ENCODE measurements around the gene AGO3.
A peak's percentile ranks its signal among the peaks of the same experiment; 100 is the strongest.
"Not testable (repeated sequence)": the region's sequence is repeated elsewhere in the genome, so short reads cannot be mapped to it uniquely, and the experiment has no call there.

Gene AGO3

DNA sequence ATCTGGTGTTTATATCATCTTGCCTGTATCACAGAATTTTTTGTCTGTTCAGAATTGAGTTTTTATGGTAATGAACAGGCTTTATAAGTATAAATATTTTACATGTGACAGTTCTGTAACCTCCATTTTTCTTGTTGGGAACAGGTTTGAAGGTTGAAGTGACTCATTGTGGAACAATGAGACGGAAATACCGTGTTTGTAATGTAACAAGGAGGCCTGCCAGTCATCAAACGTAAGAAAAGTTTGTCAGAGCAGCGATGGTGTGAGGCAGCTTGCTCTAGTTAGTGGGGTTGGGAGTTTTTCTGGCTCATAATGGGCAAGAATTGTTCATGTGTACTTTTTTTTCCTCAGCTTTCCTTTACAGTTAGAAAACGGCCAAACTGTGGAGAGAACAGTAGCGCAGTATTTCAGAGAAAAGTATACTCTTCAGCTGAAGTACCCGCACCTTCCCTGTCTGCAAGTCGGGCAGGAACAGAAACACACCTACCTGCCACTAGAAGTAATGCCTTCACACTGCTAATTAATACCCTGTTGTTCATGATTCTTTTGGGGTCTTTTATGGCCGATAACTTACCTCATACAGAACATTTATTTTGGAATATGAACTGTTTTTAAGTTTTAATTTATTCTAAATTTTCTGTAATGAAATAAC lies 77.8 kb downstream of the AGO3 start:
- DNase-seq (ENCODE audit: low spot score) = peak; percentile 72

- peak; percentile 7 for DNase-seq (ENCODE audit: low spot score)
Measured at GRCh38 chr1:36014722-36015220, 83.9 kb downstream of the AGO3 start.

- no peak for DNase-seq (ENCODE audit: low spot score)
Measured at GRCh38 chr1:36016686-36017085, 85.8 kb downstream of the AGO3 start.

DNA sequence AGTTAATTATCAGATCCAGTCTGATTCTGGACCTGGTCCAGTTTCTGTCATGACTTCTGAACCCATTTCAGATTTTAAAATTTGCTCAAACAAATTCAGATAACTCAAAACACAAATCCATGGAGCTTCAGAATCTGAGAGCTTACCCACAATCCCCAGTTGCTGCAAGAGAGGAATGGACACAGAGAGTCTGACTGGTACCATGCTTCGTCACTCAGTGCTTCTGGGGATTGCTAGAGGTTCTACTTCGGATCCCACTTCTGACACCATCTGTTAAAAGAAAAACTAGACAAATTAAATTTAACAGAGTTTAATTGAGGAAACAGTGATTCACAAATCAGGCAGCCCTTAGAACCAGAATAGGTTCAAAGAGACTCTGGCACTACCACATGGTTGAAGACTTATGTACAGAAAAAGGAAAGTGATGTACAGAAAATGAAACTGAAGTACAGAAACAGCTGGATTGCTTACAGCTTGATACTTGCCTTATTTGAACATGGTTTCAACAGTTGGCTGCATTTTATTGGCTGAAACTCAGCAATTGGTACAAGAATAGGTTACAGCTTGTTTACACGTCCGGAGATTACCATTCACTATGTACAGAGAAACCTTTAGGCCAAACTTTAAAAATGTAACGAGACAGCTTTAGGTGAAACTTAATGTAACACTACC lies 92.3 kb downstream of the AGO3 start:
- no peak for DNase-seq (ENCODE audit: low spot score)

DNA sequence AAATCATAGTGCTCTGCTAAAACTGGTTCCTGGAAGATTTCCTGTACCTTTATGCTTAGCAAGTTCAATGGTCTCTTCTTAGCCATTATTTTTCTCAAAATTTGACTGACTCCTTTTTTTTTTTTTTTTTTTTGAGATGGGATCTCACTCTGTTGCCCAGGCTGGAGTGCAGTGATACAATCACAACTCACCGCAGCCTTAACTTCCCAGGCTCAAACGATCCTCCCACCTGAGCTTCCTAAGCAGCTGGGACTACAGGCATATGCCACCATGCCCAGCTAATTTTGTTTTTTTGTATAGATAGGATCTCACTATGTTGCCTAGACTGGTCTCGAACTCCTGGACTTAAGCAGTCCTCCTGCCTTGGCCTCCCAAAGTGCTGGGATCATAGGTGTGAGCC lies 93.1 kb downstream of the AGO3 start:
- not testable (repeated sequence) for DNase-seq (ENCODE audit: low spot score)

DNA sequence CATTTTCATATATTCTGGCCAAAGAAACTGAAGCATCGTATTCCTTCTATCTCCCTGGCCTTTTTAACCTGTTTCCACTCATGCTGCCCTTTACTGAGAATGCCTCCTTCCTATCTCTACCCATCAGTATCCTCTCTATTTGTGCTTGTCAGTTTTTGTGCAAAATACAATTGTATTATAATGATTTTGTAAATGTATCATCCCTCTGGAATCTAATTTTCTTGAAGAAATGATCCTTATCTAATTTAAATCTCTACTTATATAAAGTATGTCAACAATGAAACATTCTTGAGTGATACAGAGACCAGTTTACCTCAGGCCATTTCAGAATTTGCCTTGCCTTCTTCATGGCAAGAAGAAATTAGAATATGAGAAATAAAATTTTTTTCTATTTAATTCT lies 93.9 kb downstream of the AGO3 start:
- no peak for DNase-seq (ENCODE audit: low spot score)

DNA sequence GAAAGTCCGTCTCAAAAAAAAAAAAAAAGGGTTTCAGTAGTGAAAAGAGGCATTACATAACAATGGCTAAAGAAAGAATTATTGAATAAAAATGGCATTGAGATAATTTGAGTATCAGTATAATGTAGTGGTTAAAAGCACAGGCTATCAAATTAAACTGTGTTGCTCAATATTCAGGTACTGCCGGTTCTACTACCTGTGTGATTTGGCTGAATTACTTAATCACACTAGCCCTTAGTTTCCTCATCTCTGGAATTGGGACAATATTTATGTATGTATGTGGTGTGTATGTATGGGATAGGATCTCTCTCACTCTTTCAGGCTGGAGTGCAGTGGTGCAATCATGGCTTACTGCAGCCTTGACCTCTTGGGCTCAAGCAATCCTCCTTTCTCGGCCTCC lies 96.9 kb downstream of the AGO3 start:
- DNase-seq (ENCODE audit: low spot score) = no peak

DNA sequence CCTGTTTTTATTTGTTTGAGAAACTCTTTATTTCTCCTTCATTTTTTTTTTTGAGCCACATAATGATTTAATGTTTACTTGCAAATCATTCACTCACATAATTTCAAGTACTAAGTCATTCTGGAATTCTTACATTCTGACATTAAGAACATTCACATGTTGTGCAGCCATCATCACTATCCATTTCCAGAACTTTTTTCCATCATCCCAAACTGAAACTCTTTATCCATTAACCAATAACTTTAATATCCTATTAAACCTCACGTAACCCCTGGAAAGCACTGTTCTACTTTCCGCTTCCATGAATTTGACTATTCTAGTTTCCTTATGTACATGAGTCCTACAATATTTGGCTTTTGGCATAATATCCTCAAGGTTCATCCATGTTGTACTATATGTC lies 100.5 kb downstream of the AGO3 start:
- no peak for DNase-seq (ENCODE audit: low spot score)

GRCh38 chr1:36034692-36035091 lies 103.8 kb downstream of the AGO3 start:
- peak; percentile 34 for DNase-seq (ENCODE audit: low spot score)

GRCh38 chr1:36035154-36035553 lies 104.2 kb downstream of the AGO3 start:
- no peak for DNase-seq (ENCODE audit: low spot score)

DNA sequence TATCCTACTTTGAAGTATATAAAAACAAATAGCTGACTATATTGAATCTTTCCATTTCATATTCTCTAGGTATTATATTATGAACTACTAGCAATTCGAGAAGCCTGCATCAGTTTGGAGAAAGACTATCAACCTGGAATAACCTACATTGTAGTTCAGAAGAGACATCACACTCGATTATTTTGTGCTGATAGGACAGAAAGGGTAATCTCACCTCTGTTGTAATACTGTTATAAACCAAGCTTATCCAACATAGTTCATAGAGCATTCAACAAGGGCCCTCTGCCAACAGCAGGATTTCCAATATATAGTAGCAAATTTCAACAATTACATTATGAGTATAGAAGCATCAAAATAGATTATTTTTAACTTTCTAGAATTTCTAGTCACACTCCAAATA lies 109.3 kb downstream of the AGO3 start:
- no peak for DNase-seq (ENCODE audit: low spot score)

DNA sequence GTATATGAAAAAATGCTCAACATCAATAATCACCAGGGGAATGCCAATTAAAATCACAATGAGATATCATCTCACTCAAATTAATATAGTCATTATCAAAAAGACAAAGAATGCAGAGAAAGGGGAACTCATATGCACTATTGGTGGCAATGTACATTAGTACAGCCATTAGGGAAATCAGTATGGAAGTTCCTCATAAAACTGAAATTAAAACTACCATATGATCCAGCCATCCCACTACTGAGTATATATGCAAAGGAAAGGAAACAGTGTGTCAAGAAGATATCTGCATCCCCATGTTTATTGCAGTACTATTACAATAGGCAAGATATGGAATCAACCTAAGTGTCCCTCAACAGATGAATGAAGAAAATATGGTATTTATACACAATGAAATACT lies 120.9 kb downstream of the AGO3 start:
- no peak for DNase-seq (ENCODE audit: low spot score)

DNA sequence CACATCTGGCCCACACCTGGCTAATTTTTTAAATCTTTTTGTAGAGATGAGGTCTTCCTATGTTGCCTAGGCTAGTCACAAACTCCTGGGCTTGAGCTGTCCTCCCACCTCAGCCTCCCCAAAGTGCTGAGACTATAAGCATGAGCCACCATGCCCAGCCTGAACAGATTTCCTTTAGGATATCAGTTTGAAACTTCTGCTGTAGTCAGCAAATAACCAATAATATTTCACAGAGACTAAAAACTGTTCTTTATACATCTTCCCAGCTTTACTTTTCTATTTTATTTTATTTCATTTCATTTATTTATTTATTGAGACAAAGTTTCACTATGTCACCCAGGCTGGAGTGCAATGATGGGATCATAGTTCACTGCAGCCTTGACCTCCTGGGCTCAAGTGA lies 123.1 kb downstream of the AGO3 start:
- no peak for DNase-seq (ENCODE audit: low spot score)

DNA sequence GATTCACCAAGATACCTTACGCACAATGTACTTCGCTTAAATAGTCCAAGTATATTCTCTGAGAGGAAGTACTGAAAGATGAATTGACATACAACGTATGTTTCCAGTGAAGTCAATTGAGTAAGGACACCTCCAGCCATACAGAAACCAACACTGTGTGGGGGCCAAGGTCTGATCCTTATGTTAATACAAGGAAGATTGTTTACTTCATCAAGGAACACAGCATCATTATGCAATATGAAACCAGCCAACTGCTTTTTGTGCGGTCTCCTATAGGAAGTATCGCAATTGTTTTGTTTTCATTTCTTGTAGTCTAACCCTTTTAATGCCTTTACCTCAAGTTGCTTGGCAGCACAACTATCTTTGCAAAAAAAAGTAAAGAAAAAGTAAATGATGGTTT lies 124.8 kb downstream of the AGO3 start:
- no peak for DNase-seq (ENCODE audit: low spot score)

- no peak for DNase-seq (ENCODE audit: low spot score)
Measured at GRCh38 chr1:36062315-36062714, 131.4 kb downstream of the AGO3 start.

GRCh38 chr1:36067871-36068270 lies 137.0 kb downstream of the AGO3 start:
- DNase-seq (ENCODE audit: low spot score) = no peak

GRCh38 chr1:36068866-36069265 lies 138.0 kb downstream of the AGO3 start:
- DNase-seq (ENCODE audit: low spot score) = no peak

- no peak for DNase-seq (ENCODE audit: low spot score)
Measured at GRCh38 chr1:36070349-36070748, 139.4 kb downstream of the AGO3 start.

DNA sequence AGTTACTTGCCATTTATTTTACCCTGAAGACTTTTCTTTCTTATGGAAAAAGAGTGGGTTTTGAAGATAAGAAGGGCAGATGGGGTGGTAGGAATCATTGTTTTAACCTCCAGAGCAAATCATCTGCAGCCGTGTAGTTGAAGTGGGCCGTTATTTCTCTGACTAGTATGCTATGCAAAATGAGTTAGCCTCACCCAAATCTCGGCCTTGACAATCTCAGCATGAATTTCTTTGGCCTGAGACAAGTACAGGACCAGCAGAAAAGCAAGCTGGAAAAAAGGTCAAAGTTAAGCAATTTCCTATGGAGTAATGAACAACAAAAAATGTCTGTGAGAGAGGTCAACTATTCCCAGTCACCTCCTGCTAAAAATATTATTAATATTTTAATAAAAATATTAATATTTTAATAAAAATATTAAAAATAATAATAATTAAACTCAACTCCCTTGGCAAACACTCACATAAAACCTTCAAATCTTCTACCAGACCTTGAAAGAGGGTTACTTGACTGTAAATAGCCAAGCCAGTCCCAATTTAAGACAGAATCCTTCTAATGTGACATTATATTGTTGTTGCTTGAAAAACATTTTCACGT lies 146.2 kb downstream of the AGO3 start:
- no peak for DNase-seq (ENCODE audit: low spot score)

DNA sequence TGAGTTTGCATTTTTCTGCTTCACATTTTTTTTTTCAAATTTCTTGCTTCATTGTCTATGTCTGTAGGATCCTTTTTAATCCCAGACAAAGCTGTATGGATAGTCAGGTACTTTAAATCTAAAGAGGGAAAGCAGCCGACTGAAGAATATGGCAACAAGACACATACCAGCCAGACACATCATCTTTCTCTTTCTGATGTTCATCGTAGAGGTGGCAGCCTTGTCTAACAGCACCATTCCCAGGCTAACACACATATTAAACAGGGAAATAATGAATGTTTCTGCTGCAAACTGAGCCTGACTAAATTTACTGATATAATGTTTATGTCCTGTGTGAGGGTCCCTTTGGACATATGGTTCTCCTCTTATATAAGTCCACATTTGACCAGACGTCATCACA lies 149.3 kb downstream of the AGO3 start:
- no peak for DNase-seq (ENCODE audit: low spot score)

DNA sequence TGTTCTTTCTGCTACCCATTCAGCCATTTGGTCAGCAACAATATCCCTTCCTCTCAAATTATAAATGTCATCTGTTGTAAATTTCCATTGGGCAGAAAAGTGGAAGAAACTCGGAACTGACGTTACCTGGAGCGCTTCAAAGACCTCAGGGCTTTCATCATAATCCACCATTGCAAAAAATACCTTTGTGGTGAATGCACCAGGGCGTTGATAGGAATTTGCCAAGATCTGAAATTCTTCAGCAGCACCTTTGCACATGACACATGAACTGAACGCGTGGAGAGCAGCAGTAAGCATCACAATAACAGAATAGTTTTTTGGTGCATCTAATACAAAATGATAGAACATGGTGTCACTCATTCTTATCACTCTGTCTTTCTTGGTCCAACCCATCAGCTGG lies 149.9 kb downstream of the AGO3 start:
- DNase-seq (ENCODE audit: low spot score) = no peak

DNA sequence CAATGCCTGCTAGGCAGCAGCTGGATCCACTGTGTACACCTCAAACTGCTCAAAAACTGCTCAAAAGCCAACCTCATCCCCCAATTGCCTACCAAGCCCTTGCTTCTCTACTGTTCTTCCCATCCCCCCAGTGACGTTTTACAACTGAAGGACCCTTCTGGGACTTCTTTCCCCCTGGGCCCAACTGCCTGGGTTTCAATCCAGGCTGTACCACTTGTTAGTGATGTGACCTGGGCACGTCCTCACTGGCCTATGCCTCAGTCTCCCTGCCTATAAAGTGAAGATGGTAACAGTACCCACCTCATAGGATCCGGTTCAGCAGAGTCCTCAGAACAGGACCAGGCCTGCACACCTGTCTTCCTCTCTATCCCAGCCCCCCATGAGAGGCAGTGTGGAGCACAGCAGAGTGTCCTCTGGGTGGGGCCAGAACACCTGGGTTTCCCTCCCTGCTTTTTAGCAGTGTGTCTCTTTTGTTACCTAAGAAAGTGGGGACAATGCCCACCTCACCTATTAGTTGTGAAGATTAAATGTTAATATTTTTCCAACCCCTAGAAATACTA lies 151.1 kb downstream of the AGO3 start:
- no peak for DNase-seq (ENCODE audit: low spot score)

DNA sequence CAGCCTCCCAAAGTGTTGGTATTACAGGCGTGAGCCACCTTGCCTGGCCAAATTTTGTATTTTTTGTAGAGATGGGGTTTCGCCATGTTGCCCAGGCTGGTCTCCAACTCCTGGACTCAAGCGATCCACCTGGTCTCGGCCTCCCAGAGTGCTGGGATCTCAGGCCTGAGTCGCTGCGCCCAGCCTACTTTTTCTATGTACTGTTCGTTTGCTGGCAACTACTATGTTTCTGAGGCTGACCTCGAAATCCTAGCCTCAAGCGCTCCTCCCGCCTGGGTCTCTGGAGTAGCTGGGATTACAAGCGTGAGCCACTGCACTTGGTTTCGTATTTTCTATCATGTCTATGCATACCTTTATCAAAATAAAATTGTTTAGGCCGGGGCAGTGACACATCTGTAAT lies 152.3 kb downstream of the AGO3 start:
- no peak for DNase-seq (ENCODE audit: low spot score)
